RWPE1 (cell line): ENCODE data around the gene NT5E.

Experiments
- CTCF ChIA-PET: fragments of 350-600 bp; sonication (Branson Sonifier 250); formaldehyde crosslinking; extraction: SDS; loops from one replicate; lab custom pipeline; 2021; lab: Yijun Ruan, JAX
- POLR2A ChIA-PET: fragments of 400-600 bp; formaldehyde crosslinking; extraction: SDS; loops from one replicate; lab custom pipeline; 2020; ENCODE audit warnings: antibody characterized with exemption; ENCODE audit not compliant: low non-redundant PET; lab: Yijun Ruan, JAX
- DNase-seq: peaks from one replicate; pipeline ENCODE4 v3.0.0; 2012; ENCODE audit warnings: low spot score
- H3K27ac ChIP-seq: fragments of 450-650 bp; 2 replicates; pipeline ENCODE4 v1.5.1; 2017
- TF ChIP-seq, protein P1 (sequence below): fragments of 450-650 bp; conservative IDR thresholded peaks from 2 replicates; pipeline ENCODE4 v1.5.1; 2017; ENCODE audit warnings: low read depth, mild to moderate bottlenecking

NT5E gene

DNA sequence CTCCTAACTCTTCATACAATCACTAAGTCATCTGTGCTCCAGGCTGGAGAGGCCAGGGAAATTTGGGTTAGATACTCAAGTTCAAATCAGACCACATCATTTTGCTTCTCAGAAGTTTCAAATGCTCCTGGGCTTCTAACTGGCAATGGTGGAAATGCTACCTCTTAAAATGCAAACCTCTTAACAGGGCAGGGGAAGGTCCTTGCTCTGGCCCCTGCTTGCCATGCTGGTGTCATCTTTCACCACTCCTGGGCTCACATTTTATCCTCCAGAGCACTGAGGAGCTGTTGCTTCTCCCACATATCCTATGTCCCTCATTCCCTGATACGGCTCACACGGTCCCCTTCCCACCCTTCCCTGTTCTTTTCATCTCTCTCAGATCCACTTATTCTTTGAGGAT, 41.8 kb upstream of the NT5E start:
- POLR2A ChIA-PET = no interaction called here
- no peak for DNase-seq
- H3K27ac ChIP-seq = no peak overlapping the region
- CTCF ChIA-PET = no interaction called here
- TF ChIP-seq, protein P1, sequence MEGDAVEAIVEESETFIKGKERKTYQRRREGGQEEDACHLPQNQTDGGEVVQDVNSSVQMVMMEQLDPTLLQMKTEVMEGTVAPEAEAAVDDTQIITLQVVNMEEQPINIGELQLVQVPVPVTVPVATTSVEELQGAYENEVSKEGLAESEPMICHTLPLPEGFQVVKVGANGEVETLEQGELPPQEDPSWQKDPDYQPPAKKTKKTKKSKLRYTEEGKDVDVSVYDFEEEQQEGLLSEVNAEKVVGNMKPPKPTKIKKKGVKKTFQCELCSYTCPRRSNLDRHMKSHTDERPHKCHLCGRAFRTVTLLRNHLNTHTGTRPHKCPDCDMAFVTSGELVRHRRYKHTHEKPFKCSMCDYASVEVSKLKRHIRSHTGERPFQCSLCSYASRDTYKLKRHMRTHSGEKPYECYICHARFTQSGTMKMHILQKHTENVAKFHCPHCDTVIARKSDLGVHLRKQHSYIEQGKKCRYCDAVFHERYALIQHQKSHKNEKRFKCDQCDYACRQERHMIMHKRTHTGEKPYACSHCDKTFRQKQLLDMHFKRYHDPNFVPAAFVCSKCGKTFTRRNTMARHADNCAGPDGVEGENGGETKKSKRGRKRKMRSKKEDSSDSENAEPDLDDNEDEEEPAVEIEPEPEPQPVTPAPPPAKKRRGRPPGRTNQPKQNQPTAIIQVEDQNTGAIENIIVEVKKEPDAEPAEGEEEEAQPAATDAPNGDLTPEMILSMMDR = no peak

- POLR2A ChIA-PET = no interaction called here
- CTCF ChIA-PET = no interaction called here
- TF ChIP-seq, protein P1 = no peak
- DNase-seq = no peak
- no peak overlapping the region for H3K27ac ChIP-seq
Observed at GRCh38 chr6:85412911-85413430, 36.9 kb upstream of the NT5E start.

- TF ChIP-seq, protein P1 = no peak
- no peak for DNase-seq
- H3K27ac ChIP-seq = no peak overlapping the region
- ChIA-PET CTCF (no interaction called here), POLR2A (no interaction called here)
Observed at GRCh38 chr6:85416049-85416448, 33.8 kb upstream of the NT5E start.

DNA sequence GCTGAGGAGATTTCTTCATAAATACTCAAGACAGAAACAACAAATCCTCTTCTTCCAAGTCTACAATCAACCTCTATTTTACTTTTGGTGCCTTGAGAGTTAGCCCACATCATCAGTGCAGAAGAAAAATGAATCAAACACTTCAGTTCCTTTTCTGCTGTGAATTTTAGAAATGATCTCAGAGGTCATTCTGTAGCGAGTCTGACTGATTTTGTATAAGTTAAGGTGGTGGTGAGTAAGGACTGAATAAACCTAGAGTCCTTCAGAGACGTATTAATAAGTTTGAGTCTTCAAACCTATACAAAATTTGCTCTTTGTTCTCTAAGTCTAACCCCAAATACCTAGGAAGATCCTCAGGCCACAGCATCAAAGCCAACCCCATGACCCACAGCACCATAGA, 33.1 kb upstream of the NT5E start:
- no peak overlapping the region for H3K27ac ChIP-seq
- DNase-seq = no peak
- TF ChIP-seq, protein P1 = no peak
- ChIA-PET POLR2A (no interaction called here), CTCF (interaction anchor here (0.6 kb wide), 1 partner anchor 1503 kb away, joined by 3 read pairs; no protein-coding TSS in a partner anchor)

DNA sequence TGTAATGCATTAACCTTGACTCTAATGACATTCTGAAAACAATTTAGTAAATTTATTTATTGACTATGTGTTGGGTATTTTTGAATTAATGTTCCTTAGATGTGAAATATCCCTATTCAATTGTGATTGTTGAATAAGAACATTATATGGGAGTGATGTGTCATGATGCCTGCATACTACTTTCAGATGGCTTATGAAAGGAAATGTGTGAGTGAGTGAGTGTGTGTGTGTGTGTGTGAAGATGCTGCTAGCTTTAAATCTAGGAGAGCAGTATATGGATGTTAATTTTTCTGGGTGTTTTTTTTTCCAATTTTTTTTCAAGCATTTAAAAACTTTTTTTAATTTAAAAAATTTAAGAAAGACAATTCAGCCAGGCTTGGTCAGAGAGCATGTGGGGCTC, 32.5 kb upstream of the NT5E start:
- H3K27ac ChIP-seq = no peak overlapping the region
- POLR2A ChIA-PET = no interaction called here
- CTCF ChIA-PET = no interaction called here
- no peak for DNase-seq
- TF ChIP-seq, protein P1 = no peak

GRCh38 chr6:85418059-85418458, 31.8 kb upstream of the NT5E start:
- H3K27ac ChIP-seq = no peak overlapping the region
- TF ChIP-seq, protein P1 = no peak
- peak; percentile 38 for DNase-seq
- ChIA-PET POLR2A (no interaction called here), CTCF (no interaction called here)
